ENCODE measurements around the gene BGN.

Gene BGN

GRCh38 chrX:153477364-153477857 is 17.4 kb upstream of the BGN start:
- Histone ChIP-seq H3K9ac (ENCODE audit: low read length) (no peak overlapping the region), H3K36me3 (replicated peaks; ENCODE audit: low read depth, low read length) (no peaks in the 10 kb centered on the region), H4K20me1 (ENCODE audit: insufficient read depth, low read length) (no peaks in the 10 kb centered on the region), H3K4me2 (ENCODE audit: low read length) (no peak overlapping the region), H3K4me1 (ENCODE audit: low read length) (no peaks in the 10 kb centered on the region), H3K27ac (ENCODE audit: low read length) (no peak overlapping the region), H3K27me3 (ENCODE audit: low read depth, low read length) (no peaks in the 10 kb centered on the region), H3K9me3 (ENCODE audit: insufficient read depth, low read length) (no peaks in the 10 kb centered on the region), H2AFZ (ENCODE audit: low read depth, low read length) (no peak overlapping the region), H3K79me2 (ENCODE audit: low read length) (no peaks in the 10 kb centered on the region), H3K4me3 (ENCODE audit: low read length) (no peak overlapping the region)
- no peak for TF ChIP-seq CTCF (IDR thresholded peaks at IDR 0.05; ENCODE audit: low read depth, low read length)
- TF ChIP-seq EZH2phosphoT487 (IDR thresholded peaks at IDR 0.05; ENCODE audit: low read depth) = no peak

- Histone ChIP-seq H3K9ac (ENCODE audit: low read length) (no peak overlapping the region), H3K27me3 (ENCODE audit: low read depth, low read length) (no peaks in the 10 kb centered on the region), H3K4me2 (ENCODE audit: low read length) (no peak overlapping the region), H3K4me3 (ENCODE audit: low read length) (no peak overlapping the region), H3K4me1 (ENCODE audit: low read length) (no peaks in the 10 kb centered on the region), H3K27ac (ENCODE audit: low read length) (no peak overlapping the region), H2AFZ (ENCODE audit: low read depth, low read length) (no peak overlapping the region), H4K20me1 (ENCODE audit: insufficient read depth, low read length) (no peaks in the 10 kb centered on the region), H3K36me3 (replicated peaks; ENCODE audit: low read depth, low read length) (no peaks in the 10 kb centered on the region), H3K79me2 (ENCODE audit: low read length) (no peaks in the 10 kb centered on the region), H3K9me3 (ENCODE audit: insufficient read depth, low read length) (no peaks in the 10 kb centered on the region)
- no peak for TF ChIP-seq EZH2phosphoT487 (IDR thresholded peaks at IDR 0.05; ENCODE audit: low read depth)
- TF ChIP-seq CTCF (IDR thresholded peaks at IDR 0.05; ENCODE audit: low read depth, low read length) = no peak
Measured at GRCh38 chrX:153477901-153478300, 16.9 kb upstream of the BGN start.

GRCh38 chrX:153478746-153479145 is 16.0 kb upstream of the BGN start:
- no peaks in the 10 kb centered on the region for H3K79me2 ChIP-seq (ENCODE audit: low read length)
- H3K36me3 ChIP-seq (replicated peaks; ENCODE audit: low read depth, low read length) = no peaks in the 10 kb centered on the region
- TF ChIP-seq CTCF (IDR thresholded peaks at IDR 0.05; ENCODE audit: low read depth, low read length) (no peak), EZH2phosphoT487 (IDR thresholded peaks at IDR 0.05; ENCODE audit: low read depth) (no peak)
- no peak overlapping the region for H3K4me3 ChIP-seq (ENCODE audit: low read length)
- no peaks in the 10 kb centered on the region for H3K9me3 ChIP-seq (ENCODE audit: insufficient read depth, low read length)
- no peak overlapping the region for H3K9ac ChIP-seq (ENCODE audit: low read length)
- no peak overlapping the region for H3K4me2 ChIP-seq (ENCODE audit: low read length)
- H4K20me1 ChIP-seq (ENCODE audit: insufficient read depth, low read length) = no peaks in the 10 kb centered on the region
- H2AFZ ChIP-seq (ENCODE audit: low read depth, low read length) = no peak overlapping the region
- H3K4me1 ChIP-seq (ENCODE audit: low read length) = no peaks in the 10 kb centered on the region
- no peaks in the 10 kb centered on the region for H3K27me3 ChIP-seq (ENCODE audit: low read depth, low read length)
- no peak overlapping the region for H3K27ac ChIP-seq (ENCODE audit: low read length)

GRCh38 chrX:153481043-153481442 is 13.7 kb upstream of the BGN start:
- no peaks in the 10 kb centered on the region for H4K20me1 ChIP-seq (ENCODE audit: insufficient read depth, low read length)
- H3K9ac ChIP-seq (ENCODE audit: low read length) = no peak overlapping the region
- no peaks in the 10 kb centered on the region for H3K36me3 ChIP-seq (replicated peaks; ENCODE audit: low read depth, low read length)
- H3K4me1 ChIP-seq (ENCODE audit: low read length) = no peaks in the 10 kb centered on the region
- no peaks in the 10 kb centered on the region for H3K9me3 ChIP-seq (ENCODE audit: insufficient read depth, low read length)
- no peak overlapping the region for H3K27ac ChIP-seq (ENCODE audit: low read length)
- no peak overlapping the region for H3K4me2 ChIP-seq (ENCODE audit: low read length)
- no peak overlapping the region for H3K4me3 ChIP-seq (ENCODE audit: low read length)
- H3K27me3 ChIP-seq (ENCODE audit: low read depth, low read length) = no peaks in the 10 kb centered on the region
- H2AFZ ChIP-seq (ENCODE audit: low read depth, low read length) = no peak overlapping the region
- no peaks in the 10 kb centered on the region for H3K79me2 ChIP-seq (ENCODE audit: low read length)
- TF ChIP-seq CTCF (IDR thresholded peaks at IDR 0.05; ENCODE audit: low read depth, low read length) (no peak), EZH2phosphoT487 (IDR thresholded peaks at IDR 0.05; ENCODE audit: low read depth) (no peak)
